ENCODE data around the gene ZBTB40. TPM values are rescaled to one million over a fixed set of nuclear protein-coding genes. Genes with fewer than 3 reads are reported as not detected.

ZBTB40 gene
- total RNA-seq, 1 experiment from 2014 or later, result 16.3 TPM

GRCh38 chr1:22476566-22476965 is 24.9 kb downstream of the ZBTB40 start:
- WGBS (ENCODE audit: extremely low coverage, insufficient read length, low lambda C conversion rate), result no CpG with 5 or more reads among the region's 5 CpGs
- no peak overlapping the region for H3K27ac Mint-ChIP-seq
- H3K4me3 Mint-ChIP-seq, result no peak overlapping the region
- Histone ChIP-seq H3K23me2 (ENCODE audit: insufficient read length, low read depth, low read length, poor library complexity, severe bottlenecking) (no peaks in the 10 kb centered on the region), H3K79me2 (ENCODE audit: insufficient read depth, low read length) (no peaks in the 10 kb centered on the region), H2BK5ac (ENCODE audit: insufficient read length, low read length) (no peak overlapping the region), H3K56ac (ENCODE audit: insufficient read length, low read depth, low read length) (no peak overlapping the region), H4K5ac (ENCODE audit: insufficient read length, low read depth, low read length) (no peak overlapping the region), H2AK5ac (ENCODE audit: insufficient read length, low read length) (no peak overlapping the region), H4K20me1 (ENCODE audit: control insufficient read depth, insufficient read depth, insufficient read length) (no peaks in the 10 kb centered on the region), H2BK120ac (ENCODE audit: low read depth, low read length, poor library complexity, severe bottlenecking) (no peak overlapping the region), H3K9ac (ENCODE audit: extremely low read depth, insufficient read length, low read length) (no peak overlapping the region), H3K9me3 (ENCODE audit: control insufficient read depth, low read depth, low read length) (no peaks in the 10 kb centered on the region), H3K79me1 (ENCODE audit: insufficient read depth, low read depth, low read length, poor library complexity, severe bottlenecking) (peaks cover 6% of the 10 kb centered on the region), H3K23ac (ENCODE audit: insufficient read length, low read depth, low read length) (no peak overlapping the region), H2BK20ac (ENCODE audit: low read depth, low read length, poor library complexity, severe bottlenecking) (no peak overlapping the region), H3K4me1 (ENCODE audit: insufficient read depth, low read length) (no peaks in the 10 kb centered on the region), H3K4ac (ENCODE audit: low read depth, low read length) (no peak overlapping the region), H3K18ac (ENCODE audit: insufficient read length, low read depth, low read length) (no peak overlapping the region), H3T11ph (ENCODE audit: low read length) (no peak overlapping the region), H4K8ac (replicated peaks; ENCODE audit: insufficient read length, low read depth, low read length) (no peak overlapping the region), H2BK15ac (ENCODE audit: low read depth, low read length) (no peak overlapping the region), H3K14ac (ENCODE audit: insufficient read depth, low read length) (no peak overlapping the region), H2AFZ (ENCODE audit: low read length) (no peak overlapping the region), H2BK12ac (ENCODE audit: insufficient read length, low read depth, low read length) (no peak overlapping the region), H3K27ac (ENCODE audit: insufficient read length, low read depth, low read length) (no peak overlapping the region), H4K91ac (ENCODE audit: insufficient read length, low read depth, low read length) (no peak overlapping the region), H3K4me2 (ENCODE audit: insufficient read depth, insufficient read length, low read length) (no peak overlapping the region), H3K27me3 (ENCODE audit: insufficient read depth, low read length) (no peaks in the 10 kb centered on the region)
- no peaks in the 10 kb centered on the region for H3K27me3 Mint-ChIP-seq (ENCODE audit: low read depth)
- DNase-seq, result no peak
- peaks cover 3 to 4% of the 10 kb centered on the region in 2 experiments; a peak in 3 of 5 replicates for H3K9me3 Mint-ChIP-seq
- peaks cover 0 to 2% of the 10 kb centered on the region in 2 experiments; a peak in 1 of 4 replicates for H3K4me1 Mint-ChIP-seq
- peaks cover 3 to 10% (median 3%) of the 10 kb centered on the region in 3 experiments; a peak in 4 of 7 replicates for H3K36me3 Mint-ChIP-seq (ENCODE audit: insufficient read depth in 1 of 3, low read depth in 3 of 3)
- TF ChIP-seq CTCF (conservative IDR thresholded peaks at IDR 0.05), result no peak
